ENCODE measurements around the gene NAV3.

NAV3 gene

GRCh38 chr12:77974645-77975044 is 144.0 kb downstream of the NAV3 start:
- no peak overlapping the region for H3K9ac ChIP-seq (ENCODE audit: insufficient read length, low read depth)
- no peak for DNase-seq (ENCODE audit: low read depth, low spot score)
- H3K36me3 ChIP-seq (ENCODE audit: insufficient read depth, insufficient read length, low read length) = no peaks in the 10 kb centered on the region
- no peak overlapping the region for H3K4me3 ChIP-seq (ENCODE audit: insufficient read length, low read depth)
- H3K27me3 ChIP-seq (ENCODE audit: insufficient read depth, insufficient read length) = no peaks in the 10 kb centered on the region
- TF ChIP-seq SUZ12 (IDR thresholded peaks at IDR 0.05; ENCODE audit: extremely low read depth, insufficient read depth, insufficient read length) (no peak), YY1 (IDR thresholded peaks at IDR 0.05; ENCODE audit: insufficient read depth, insufficient read length) (no peak), ZNF274 (IDR thresholded peaks at IDR 0.05; ENCODE audit: low read depth, low read length) (no peak)
- H3K9me3 ChIP-seq (ENCODE audit: insufficient read depth, low read length) = no peaks in the 10 kb centered on the region
- no peaks in the 10 kb centered on the region for H3K4me1 ChIP-seq (ENCODE audit: insufficient read depth, insufficient read length)

- DNase-seq (ENCODE audit: low read depth, low spot score) = no peak
- TF ChIP-seq YY1 (IDR thresholded peaks at IDR 0.05; ENCODE audit: insufficient read depth, insufficient read length) = no peak
Measured at GRCh38 chr12:77979597-77980250, 149.0 kb downstream of the NAV3 start.

GRCh38 chr12:77980782-77981181 is 150.1 kb downstream of the NAV3 start:
- H3K4me1 ChIP-seq (ENCODE audit: insufficient read depth, insufficient read length) = no peaks in the 10 kb centered on the region
- no peak for TF ChIP-seq SUZ12 (IDR thresholded peaks at IDR 0.05; ENCODE audit: extremely low read depth, insufficient read depth, insufficient read length)
- no peak for TF ChIP-seq ZNF274 (IDR thresholded peaks at IDR 0.05; ENCODE audit: low read depth, low read length)
- no peak for TF ChIP-seq YY1 (IDR thresholded peaks at IDR 0.05; ENCODE audit: insufficient read depth, insufficient read length)
- no peaks in the 10 kb centered on the region for H3K36me3 ChIP-seq (ENCODE audit: insufficient read depth, insufficient read length, low read length)
- no peak for DNase-seq (ENCODE audit: low read depth, low spot score)
- H3K9ac ChIP-seq (ENCODE audit: insufficient read length, low read depth) = no peak overlapping the region
- H3K9me3 ChIP-seq (ENCODE audit: insufficient read depth, low read length) = no peaks in the 10 kb centered on the region
- H3K4me3 ChIP-seq (ENCODE audit: insufficient read length, low read depth) = no peak overlapping the region
- no peaks in the 10 kb centered on the region for H3K27me3 ChIP-seq (ENCODE audit: insufficient read depth, insufficient read length)

More at GRCh38 chr12:77979597-77980250, 149.0 kb downstream of the NAV3 start:
- no peaks in the 10 kb centered on the region for H3K9me3 ChIP-seq (ENCODE audit: insufficient read depth, low read length)
- no peak overlapping the region for H3K4me3 ChIP-seq (ENCODE audit: insufficient read length, low read depth)
- no peak overlapping the region for H3K9ac ChIP-seq (ENCODE audit: insufficient read length, low read depth)
- H3K4me1 ChIP-seq (ENCODE audit: insufficient read depth, insufficient read length) = no peaks in the 10 kb centered on the region
- no peaks in the 10 kb centered on the region for H3K36me3 ChIP-seq (ENCODE audit: insufficient read depth, insufficient read length, low read length)
- no peaks in the 10 kb centered on the region for H3K27me3 ChIP-seq (ENCODE audit: insufficient read depth, insufficient read length)

- H3K4me1 ChIP-seq (ENCODE audit: insufficient read depth, insufficient read length) = no peaks in the 10 kb centered on the region
- no peak for DNase-seq (ENCODE audit: low read depth, low spot score)
- H3K9me3 ChIP-seq (ENCODE audit: insufficient read depth, low read length) = no peaks in the 10 kb centered on the region
- no peaks in the 10 kb centered on the region for H3K27me3 ChIP-seq (ENCODE audit: insufficient read depth, insufficient read length)
- TF ChIP-seq YY1 (IDR thresholded peaks at IDR 0.05; ENCODE audit: insufficient read depth, insufficient read length) (no peak), ZNF274 (IDR thresholded peaks at IDR 0.05; ENCODE audit: low read depth, low read length) (no peak), SUZ12 (IDR thresholded peaks at IDR 0.05; ENCODE audit: extremely low read depth, insufficient read depth, insufficient read length) (no peak)
- H3K36me3 ChIP-seq (ENCODE audit: insufficient read depth, insufficient read length, low read length) = no peaks in the 10 kb centered on the region
- H3K4me3 ChIP-seq (ENCODE audit: insufficient read length, low read depth) = no peak overlapping the region
- H3K9ac ChIP-seq (ENCODE audit: insufficient read length, low read depth) = no peak overlapping the region
Measured at GRCh38 chr12:77983859-77984258, 153.2 kb downstream of the NAV3 start.

- no peak overlapping the region for H3K9ac ChIP-seq (ENCODE audit: insufficient read length, low read depth)
- TF ChIP-seq ZNF274 (IDR thresholded peaks at IDR 0.05; ENCODE audit: low read depth, low read length) (no peak), SUZ12 (IDR thresholded peaks at IDR 0.05; ENCODE audit: extremely low read depth, insufficient read depth, insufficient read length) (no peak), YY1 (IDR thresholded peaks at IDR 0.05; ENCODE audit: insufficient read depth, insufficient read length) (no peak)
- no peaks in the 10 kb centered on the region for H3K4me1 ChIP-seq (ENCODE audit: insufficient read depth, insufficient read length)
- no peak overlapping the region for H3K4me3 ChIP-seq (ENCODE audit: insufficient read length, low read depth)
- H3K9me3 ChIP-seq (ENCODE audit: insufficient read depth, low read length) = no peaks in the 10 kb centered on the region; the same call in 1 of the 2 replicates
- no peak for DNase-seq (ENCODE audit: low read depth, low spot score)
- no peaks in the 10 kb centered on the region for H3K36me3 ChIP-seq (ENCODE audit: insufficient read depth, insufficient read length, low read length)
- no peaks in the 10 kb centered on the region for H3K27me3 ChIP-seq (ENCODE audit: insufficient read depth, insufficient read length)
Measured at GRCh38 chr12:77992760-77993159, 162.1 kb downstream of the NAV3 start.

- Histone ChIP-seq H3K36me3 (ENCODE audit: insufficient read depth, insufficient read length, low read length) (no peaks in the 10 kb centered on the region), H3K9ac (ENCODE audit: insufficient read length, low read depth) (no peak overlapping the region), H3K9me3 (ENCODE audit: insufficient read depth, low read length) (no peaks in the 10 kb centered on the region; the same call in 1 of the 2 replicates), H3K4me3 (ENCODE audit: insufficient read length, low read depth) (no peak overlapping the region), H3K27me3 (ENCODE audit: insufficient read depth, insufficient read length) (no peaks in the 10 kb centered on the region), H3K4me1 (ENCODE audit: insufficient read depth, insufficient read length) (no peaks in the 10 kb centered on the region)
- TF ChIP-seq SUZ12 (IDR thresholded peaks at IDR 0.05; ENCODE audit: extremely low read depth, insufficient read depth, insufficient read length) (no peak), YY1 (IDR thresholded peaks at IDR 0.05; ENCODE audit: insufficient read depth, insufficient read length) (no peak), ZNF274 (IDR thresholded peaks at IDR 0.05; ENCODE audit: low read depth, low read length) (no peak)
- no peak for DNase-seq (ENCODE audit: low read depth, low spot score)
Measured at GRCh38 chr12:77993658-77994057, 163.0 kb downstream of the NAV3 start.

- H3K9ac ChIP-seq (ENCODE audit: insufficient read length, low read depth) = no peak overlapping the region
- DNase-seq (ENCODE audit: low read depth, low spot score) = no peak
Measured at GRCh38 chr12:77995436-77996167, 164.9 kb downstream of the NAV3 start.

More at GRCh38 chr12:77995436-77996167, 164.9 kb downstream of the NAV3 start:
- Histone ChIP-seq H3K4me3 (ENCODE audit: insufficient read length, low read depth) (no peak overlapping the region), H3K9me3 (ENCODE audit: insufficient read depth, low read length) (no peaks in the 10 kb centered on the region; the same call in 1 of the 2 replicates), H3K27me3 (ENCODE audit: insufficient read depth, insufficient read length) (no peaks in the 10 kb centered on the region), H3K4me1 (ENCODE audit: insufficient read depth, insufficient read length) (no peaks in the 10 kb centered on the region), H3K36me3 (ENCODE audit: insufficient read depth, insufficient read length, low read length) (no peaks in the 10 kb centered on the region)
- TF ChIP-seq ZNF274 (IDR thresholded peaks at IDR 0.05; ENCODE audit: low read depth, low read length) (no peak), YY1 (IDR thresholded peaks at IDR 0.05; ENCODE audit: insufficient read depth, insufficient read length) (no peak), SUZ12 (IDR thresholded peaks at IDR 0.05; ENCODE audit: extremely low read depth, insufficient read depth, insufficient read length) (no peak)

Data from NT2/D1 (cell line).